Stimulated activated CD8-positive, alpha-beta memory T cell treated with anti-CD3 and anti-CD28 coated beads, Interleukin-7, amount 100 ng/mL, for 1 hour (primary cell): ENCODE results near the gene CFAP47.
"Not testable (repeated sequence)": the region's sequence is repeated elsewhere in the genome, so short reads cannot be mapped to it uniquely, and the experiment has no call there.

Experiments used
- DNase-seq, 2 donors: peaks; one replicate each; pipeline ENCODE4 v3.0.0-alpha.2; 2020; ENCODE audit warnings: low read depth in 2 of 2

CFAP47 gene, protein sequence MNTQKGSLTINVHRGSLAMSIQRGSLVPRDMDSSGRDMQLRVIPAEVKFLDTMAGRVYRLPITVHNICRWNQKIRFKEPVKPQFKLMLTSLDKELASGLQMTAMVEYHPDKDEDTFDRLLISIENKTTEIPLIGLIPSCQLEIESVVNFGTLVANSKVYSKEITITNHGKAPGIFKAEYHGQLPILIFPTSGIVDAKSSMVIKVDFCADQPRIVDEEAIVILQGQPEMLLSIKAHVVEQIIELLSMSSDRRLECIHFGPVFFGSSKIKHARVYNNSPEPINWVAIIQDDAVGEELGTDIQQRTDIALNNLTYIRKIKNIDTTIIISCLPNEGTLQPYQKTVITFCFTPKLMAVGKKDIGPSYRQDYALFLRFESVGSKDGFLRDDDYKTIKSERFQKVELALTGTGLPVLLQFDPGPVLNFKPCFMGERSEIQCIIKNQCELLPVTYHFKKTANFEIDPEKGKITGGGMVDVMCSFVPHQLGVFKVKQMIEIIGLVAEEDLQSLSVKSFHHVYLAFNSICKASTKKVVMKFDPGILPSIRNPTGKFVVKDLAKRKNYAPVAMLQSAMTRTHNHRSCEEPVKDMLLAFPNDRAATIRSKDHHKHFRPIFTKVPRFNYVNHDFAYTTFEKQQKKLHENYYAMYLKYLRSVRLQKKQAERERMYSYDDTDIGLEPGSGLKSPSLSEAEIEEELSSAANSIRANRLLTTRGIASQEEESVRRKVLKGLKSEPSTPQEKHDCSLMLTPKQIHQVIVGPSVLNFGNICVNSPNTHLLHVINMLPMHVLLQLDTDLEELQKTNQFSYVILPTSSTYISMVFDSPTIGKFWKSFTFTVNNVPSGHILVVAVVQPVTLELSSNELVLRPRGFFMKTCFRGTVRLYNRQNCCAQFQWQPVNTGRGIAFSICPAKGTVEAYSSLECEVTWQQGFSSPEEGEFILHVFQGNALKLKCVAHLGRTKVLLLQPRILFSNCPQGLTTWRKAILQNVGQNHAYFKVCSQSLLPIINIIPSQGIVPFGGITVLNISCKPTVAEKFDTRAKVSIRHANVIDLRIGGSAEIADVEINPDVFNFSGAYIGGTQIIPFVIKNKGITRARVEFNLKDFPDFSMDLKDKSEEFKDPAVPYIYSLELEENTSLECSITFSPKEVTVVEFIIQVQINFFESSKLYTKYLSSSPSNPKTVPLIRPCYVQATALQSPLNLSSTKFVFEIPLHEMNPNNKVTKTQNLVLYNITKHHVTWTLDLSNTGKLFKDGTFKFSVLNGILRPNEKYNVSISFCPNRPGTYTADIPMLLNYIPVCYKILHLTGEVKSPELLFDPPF (N-terminal part only)

GRCh38 chrX:35919536-35920309 lies at the start of gene CFAP47:
Gene CFAP47 (plus strand): TSS chrX:35919734. CDS start chrX:35919800, 66 bp downstream.
- DNase-seq = no peak

DNA sequence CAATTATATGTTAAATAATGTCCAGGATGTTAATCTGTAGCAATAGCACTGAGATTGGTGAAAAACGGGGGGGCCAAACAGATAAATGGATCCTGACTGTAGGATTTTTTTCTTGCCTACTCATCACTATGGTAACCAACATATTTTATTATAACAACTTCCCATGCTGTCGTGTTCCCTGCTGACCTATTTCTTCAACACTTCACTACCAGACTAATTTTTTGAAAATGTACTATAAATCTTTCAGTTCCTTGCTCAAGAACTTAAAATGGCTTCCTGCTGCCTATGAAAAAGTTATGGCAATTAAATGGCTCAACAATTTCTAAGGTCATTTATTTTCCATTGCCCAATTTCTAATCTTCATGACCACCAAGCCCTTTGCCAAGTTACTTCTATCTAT lies 38.9 kb upstream of the CFAP47 start:
- no peak for DNase-seq

DNA sequence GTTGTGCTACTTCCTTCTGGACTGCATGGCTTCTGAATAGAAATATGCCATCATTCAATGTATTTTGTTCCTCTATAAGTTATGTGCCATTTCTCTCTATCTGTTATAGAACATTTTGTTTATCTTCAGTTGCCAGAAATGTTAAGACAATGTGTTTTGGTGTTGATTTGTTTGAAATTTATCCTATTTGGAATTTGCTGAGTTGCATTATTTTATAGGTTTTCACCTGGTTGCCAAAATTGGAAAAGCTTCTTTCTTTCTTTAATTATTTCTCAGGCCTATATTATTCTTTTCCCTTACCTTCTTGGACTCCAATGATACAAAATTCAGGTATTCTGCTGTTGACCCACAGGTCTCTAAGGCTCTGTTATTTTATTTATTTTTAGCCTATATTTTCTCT lies 33.4 kb upstream of the CFAP47 start:
- no peak for DNase-seq

GRCh38 chrX:35890699-35891098 lies 28.8 kb upstream of the CFAP47 start:
- no peak for DNase-seq

DNA sequence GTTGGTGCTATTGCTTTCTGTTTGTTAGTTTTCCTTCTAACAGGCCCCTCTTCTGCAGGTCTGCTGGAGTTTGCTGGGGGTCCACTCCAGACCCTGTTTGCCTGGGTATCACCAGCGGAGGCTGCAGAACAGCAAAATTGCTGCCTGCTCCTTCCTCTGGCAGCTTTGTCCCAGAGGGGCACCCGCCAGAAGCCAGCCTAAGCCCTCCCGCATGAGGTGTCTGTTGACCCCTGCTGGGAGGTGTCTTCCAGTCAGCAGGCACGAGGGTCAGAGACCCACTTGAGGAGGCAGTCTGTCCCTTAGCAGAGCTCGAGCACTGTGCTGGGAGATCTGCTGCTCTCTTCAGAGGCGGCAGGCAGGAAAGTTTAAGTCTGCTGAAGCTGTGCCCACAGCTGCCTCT lies 67.3 kb downstream of the CFAP47 start:
- DNase-seq = not testable (repeated sequence)

DNA sequence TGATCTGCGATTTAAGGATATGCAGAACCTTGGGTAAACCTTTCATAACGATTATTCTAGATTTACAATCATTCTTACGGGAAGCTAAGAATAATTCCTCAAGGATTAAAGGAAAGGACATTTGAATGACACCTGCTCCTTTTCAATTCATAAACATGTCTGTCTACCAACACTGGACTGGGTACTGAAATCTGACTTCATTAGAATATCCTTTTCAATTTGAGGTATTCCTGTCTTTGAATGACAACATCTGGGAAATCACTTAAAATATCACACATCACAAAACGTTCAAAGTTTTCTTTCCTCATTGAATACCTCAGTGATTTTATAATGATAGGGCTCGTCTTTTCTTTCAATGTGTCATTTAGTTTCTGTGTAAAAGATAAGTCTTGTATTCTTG lies 87.7 kb downstream of the CFAP47 start:
- no peak for DNase-seq

DNA sequence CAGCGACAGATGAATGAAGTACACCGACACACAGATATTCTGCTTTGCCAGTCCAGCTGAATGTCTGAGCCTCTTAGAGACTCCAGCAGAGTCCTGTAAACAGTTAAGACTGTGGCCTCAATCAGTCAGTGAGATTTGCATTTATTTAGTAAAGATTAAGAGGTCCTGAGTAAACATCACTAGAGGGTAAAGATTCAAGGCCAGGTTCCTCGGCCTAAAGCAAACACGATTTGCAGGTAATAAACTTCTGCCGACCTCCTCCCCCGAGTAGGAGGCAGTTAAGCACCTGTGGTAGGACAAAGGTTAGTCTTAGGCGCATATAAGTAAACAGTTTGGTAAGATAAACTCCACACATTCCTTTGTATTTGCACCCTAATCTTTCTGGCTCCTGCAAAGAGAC lies 99.6 kb downstream of the CFAP47 start:
- no peak for DNase-seq

DNA sequence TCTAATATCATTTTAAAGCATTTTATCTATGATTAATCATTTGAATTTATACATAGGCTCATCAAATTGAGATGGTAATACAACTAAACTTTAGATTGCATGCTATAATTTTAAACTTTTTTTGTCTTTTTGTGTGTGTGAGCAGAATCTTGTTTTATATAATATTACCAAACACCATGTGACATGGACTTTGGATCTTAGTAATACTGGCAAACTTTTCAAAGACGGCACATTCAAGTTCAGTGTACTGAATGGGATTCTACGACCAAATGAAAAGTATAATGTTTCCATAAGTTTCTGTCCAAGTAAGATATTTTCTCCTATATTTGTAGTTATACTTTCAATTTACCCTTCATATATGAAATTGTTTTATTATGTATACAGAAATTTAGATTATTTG lies 116.0 kb downstream of the CFAP47 start:
- no peak for DNase-seq

DNA sequence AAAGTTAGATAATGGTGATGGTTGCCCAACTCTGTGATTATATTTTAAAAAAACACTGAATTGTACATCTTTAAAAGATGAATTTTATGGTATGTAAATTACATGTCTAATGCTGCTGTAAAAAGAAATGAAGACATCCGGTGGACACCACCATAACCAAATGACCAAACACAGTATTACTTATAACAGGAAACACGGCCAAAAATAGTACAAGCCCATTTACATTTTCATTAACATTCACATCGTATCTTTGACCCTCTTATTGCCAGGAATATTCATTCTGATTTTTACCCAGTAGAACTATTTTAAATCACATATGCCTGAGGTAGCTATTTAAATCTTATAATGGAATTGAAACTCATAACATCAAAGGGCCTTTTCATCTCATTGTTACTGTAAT lies 143.2 kb downstream of the CFAP47 start:
- no peak for DNase-seq

DNA sequence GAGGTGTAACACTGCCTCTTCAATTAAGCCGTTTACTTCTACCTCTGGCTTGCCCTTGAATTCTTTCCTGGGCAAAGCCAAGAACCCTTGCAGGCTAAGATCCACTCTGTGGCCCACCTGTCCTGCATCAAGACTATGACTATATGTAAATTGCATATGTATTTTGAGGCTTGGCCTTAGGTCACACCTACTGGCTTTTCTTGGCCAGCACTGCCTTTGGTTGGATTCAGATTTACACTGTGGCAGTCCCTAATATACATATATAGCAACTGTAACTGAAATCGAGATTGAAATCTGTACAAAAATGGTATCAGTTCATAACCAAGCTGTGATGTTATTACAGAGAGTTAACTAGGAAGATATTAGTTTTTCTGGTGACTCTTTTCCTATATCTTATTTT lies 151.5 kb downstream of the CFAP47 start:
- no peak for DNase-seq

DNA sequence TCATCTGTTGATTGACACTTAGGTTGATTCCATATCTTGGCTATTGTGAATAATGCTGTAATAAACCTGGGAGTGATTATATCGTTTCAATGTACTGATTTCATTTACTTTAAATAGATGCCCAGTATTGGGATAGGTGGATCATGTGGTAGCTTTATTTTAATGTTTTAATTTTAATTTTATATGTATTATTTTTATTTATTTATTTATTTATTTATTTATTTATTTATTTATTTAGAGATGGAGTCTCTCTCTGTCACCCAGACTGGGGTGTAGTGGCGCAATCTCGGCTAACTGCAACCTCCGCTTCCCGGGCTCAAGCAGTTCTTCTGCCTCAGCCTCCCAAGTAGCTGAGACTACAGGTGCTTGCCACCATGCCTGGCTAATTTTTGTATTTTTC lies 155.5 kb downstream of the CFAP47 start:
- not testable (repeated sequence) for DNase-seq

DNA sequence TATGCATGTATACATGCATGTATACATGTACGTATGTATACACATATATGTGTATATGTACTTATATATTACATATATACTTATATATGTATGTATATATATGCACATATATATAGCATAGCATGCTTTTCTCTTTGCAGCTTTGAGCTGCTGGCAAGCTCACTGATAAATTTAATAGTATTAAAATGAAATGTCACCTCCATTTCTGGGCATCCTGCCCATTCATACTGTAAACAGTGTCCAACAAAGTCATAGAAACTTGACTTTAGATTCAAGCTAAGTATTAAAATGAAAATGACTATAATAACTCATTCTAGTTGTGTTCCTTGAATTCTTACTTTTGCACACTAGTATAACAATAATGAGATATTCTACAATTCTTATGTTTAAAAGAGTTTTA lies 163.7 kb downstream of the CFAP47 start:
- no peak for DNase-seq

GRCh38 chrX:36087366-36087765 lies 167.8 kb downstream of the CFAP47 start:
- no peak for DNase-seq

DNA sequence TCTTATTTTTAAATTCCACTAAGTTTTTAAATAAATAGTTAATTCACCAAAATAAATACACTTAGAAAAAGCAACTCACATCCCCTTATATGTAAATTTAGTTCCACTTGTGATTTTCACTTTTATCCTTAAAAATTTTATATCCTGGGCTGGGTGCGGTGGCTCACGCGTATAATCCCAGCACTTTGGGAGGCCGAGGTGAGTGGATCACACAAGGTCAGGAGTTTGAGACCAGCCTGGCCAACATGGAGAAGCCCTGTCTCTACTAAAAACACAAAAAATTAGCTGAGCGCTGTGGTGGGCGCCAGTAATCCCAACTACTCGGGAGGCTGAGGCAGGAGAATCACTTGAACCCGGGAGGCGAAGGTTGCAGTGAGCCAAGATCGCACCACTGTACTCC lies 169.4 kb downstream of the CFAP47 start:
- not testable (repeated sequence) for DNase-seq

DNA sequence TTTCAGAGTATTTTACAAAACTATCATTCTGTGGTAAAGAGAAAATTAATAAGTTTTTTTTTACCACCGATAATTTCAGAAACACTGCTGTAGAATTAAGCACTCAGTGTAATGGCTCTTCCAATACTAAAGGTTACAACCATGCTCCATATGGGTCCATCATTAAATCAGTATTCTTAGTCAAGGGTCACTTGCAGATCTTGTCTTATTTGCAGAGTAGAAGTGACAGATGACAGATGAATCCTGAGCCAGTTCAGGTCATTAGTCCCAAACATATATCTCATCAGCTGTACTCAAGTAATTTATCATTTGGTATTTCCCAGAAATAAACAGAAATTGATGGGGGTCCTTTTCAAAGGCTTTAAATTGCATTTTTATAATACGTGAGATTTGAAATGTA lies 182.9 kb downstream of the CFAP47 start:
- no peak for DNase-seq

- DNase-seq = no peak
Measured at GRCh38 chrX:36116222-36116621, 196.7 kb downstream of the CFAP47 start.

DNA sequence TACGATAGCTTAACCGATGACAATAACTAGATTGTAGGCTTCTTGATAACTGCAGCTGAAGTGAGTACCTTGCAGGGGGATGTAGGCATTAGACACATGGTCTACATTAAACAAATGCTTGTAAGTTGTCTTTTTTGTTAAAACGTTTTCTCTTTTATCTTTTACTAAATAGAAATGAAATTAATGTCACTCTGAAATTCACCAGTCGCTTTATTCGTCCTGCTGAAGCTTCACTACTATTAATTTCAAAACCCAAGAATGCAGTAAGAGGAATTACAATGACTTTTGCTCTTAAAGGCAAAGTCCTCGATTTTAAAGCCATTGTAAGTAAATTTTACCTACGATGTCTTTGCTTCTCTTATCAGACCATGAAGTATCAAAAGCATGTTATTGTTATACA lies 239.7 kb downstream of the CFAP47 start:
- no peak for DNase-seq

DNA sequence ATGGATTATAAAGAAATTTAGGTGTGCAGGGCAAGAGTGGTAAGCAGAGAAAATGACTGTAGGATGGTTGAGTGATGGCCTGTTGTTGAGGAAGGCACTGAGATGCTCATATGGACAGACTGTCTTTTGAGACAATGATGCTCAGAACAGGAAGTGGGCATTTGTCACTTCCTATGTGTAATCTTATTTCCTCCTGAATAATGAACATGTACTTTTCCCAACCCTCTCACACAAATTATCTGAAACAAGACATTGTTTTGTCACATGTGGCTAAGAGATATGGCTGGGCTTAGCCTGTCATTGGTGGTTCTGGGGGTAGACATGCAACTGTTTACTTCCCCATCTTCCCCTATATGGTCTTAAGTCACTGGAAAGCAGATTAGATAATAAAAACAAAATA lies 240.5 kb downstream of the CFAP47 start:
- no peak for DNase-seq

GRCh38 chrX:36198575-36198974 lies 279.0 kb downstream of the CFAP47 start:
- no peak for DNase-seq

DNA sequence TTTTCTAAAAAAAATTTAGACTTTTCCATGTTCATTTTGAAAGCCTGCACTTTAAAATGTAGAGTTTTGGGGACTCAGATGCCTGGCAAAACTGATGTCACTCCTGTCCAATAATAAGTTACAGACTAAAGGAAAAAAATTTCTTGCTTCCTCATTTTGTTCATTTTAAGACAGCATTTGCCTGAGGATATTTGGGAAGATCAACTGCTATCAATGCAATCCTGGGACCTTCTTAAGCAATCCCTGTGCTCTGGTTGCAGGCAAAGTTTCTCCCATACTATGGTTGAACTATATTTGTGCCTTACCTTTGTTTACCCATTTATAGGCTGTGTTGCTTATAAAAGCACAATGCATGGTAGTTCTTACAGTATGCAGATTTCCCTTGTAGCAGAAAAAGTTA lies 280.4 kb downstream of the CFAP47 start:
- DNase-seq = no peak

GRCh38 chrX:36214924-36215323 lies 295.4 kb downstream of the CFAP47 start:
- DNase-seq = no peak
